ENCODE data around the gene CPN2.

The CPN2 gene

GRCh38 chr3:194333212-194333980 is 17.7 kb downstream of the CPN2 start:
- ChIA-PET POLR2A (interaction anchor here (1.0 kb wide), 1 partner anchor 928 kb away, joined by 3 read pairs; no protein-coding TSS in a partner anchor), CTCF (interaction anchor here (0.6 to 5.6 kb wide), 31 partner anchors 8 to 552 kb away, joined by 3 to 186 read pairs (median 4); partner anchors contain the start of genes GP5, LRRC15 and LSG1)
- no peak for DNase-seq (ENCODE audit: low read depth, low spot score)
- peak; percentile 92 for TF ChIP-seq CTCF (IDR thresholded peaks at IDR 0.05; ENCODE audit: insufficient read depth, low read length, missing control alignments)
- H3K4me3 ChIP-seq (ENCODE audit: low read depth, low read length) = peak overlapping the region; percentile 68

GRCh38 chr3:194332858-194333211 is 18.3 kb downstream of the CPN2 start:
- H3K4me3 ChIP-seq (ENCODE audit: low read depth, low read length) = no peak overlapping the region
- TF ChIP-seq CTCF (IDR thresholded peaks at IDR 0.05; ENCODE audit: insufficient read depth, low read length, missing control alignments) = no peak
- ChIA-PET CTCF (interaction anchor here (0.9 to 5.6 kb wide), 12 partner anchors 11 to 551 kb away, joined by 3 to 186 read pairs (median 8); partner anchors contain the start of gene GP5), POLR2A (interaction anchor here (0.6 to 1.0 kb wide), 2 partner anchors 23 to 928 kb away, joined by 3 read pairs; no protein-coding TSS in a partner anchor)
- DNase-seq (ENCODE audit: low read depth, low spot score) = no peak

- H3K4me3 ChIP-seq (ENCODE audit: low read depth, low read length) = no peak overlapping the region
- no peak for TF ChIP-seq CTCF (IDR thresholded peaks at IDR 0.05; ENCODE audit: insufficient read depth, low read length, missing control alignments)
- no peak for DNase-seq (ENCODE audit: low read depth, low spot score)
- ChIA-PET POLR2A (interaction anchor here (0.7 kb wide), 1 partner anchor 240 kb away, joined by 3 read pairs; no protein-coding TSS in a partner anchor), CTCF (interaction anchor here (0.7 to 3.9 kb wide), 10 partner anchors 13 to 665 kb away, joined by 3 to 25 read pairs (median 8); partner anchors contain the start of genes GP5 and LSG1)
Observed at GRCh38 chr3:194330579-194330978, 20.5 kb downstream of the CPN2 start.

- POLR2A ChIA-PET = no interaction called here
- CTCF ChIA-PET = interaction anchor here (0.7 to 3.9 kb wide), 11 partner anchors 14 to 665 kb away, joined by 3 to 25 read pairs (median 8); partner anchors contain the start of genes GP5 and LSG1
- H3K4me3 ChIP-seq (ENCODE audit: low read depth, low read length) = no peak overlapping the region
- DNase-seq (ENCODE audit: low read depth, low spot score) = no peak
- TF ChIP-seq CTCF (IDR thresholded peaks at IDR 0.05; ENCODE audit: insufficient read depth, low read length, missing control alignments) = no peak
Observed at GRCh38 chr3:194330160-194330559, 21.0 kb downstream of the CPN2 start.

GRCh38 chr3:194329583-194329965 is 21.6 kb downstream of the CPN2 start:
- TF ChIP-seq CTCF (IDR thresholded peaks at IDR 0.05; ENCODE audit: insufficient read depth, low read length, missing control alignments) = no peak
- ChIA-PET CTCF (interaction anchor here (0.9 to 3.9 kb wide), 11 partner anchors 13 to 664 kb away, joined by 3 to 25 read pairs (median 8); partner anchors contain the start of genes GP5 and LSG1), POLR2A (no interaction called here)
- no peak overlapping the region for H3K4me3 ChIP-seq (ENCODE audit: low read depth, low read length)
- DNase-seq (ENCODE audit: low read depth, low spot score) = no peak

GRCh38 chr3:194328942-194329582 is 22.1 kb downstream of the CPN2 start:
- H3K4me3 ChIP-seq (ENCODE audit: low read depth, low read length) = no peak overlapping the region
- DNase-seq (ENCODE audit: low read depth, low spot score) = no peak
- TF ChIP-seq CTCF (IDR thresholded peaks at IDR 0.05; ENCODE audit: insufficient read depth, low read length, missing control alignments) = no peak
- ChIA-PET POLR2A (no interaction called here), CTCF (interaction anchor here (0.9 to 3.9 kb wide), 8 partner anchors 13 to 664 kb away, joined by 3 to 23 read pairs (median 8); partner anchors contain the start of genes GP5 and LSG1)

All from AG04449 (cell line).